BE2C (cell line): ENCODE measurements around the gene SGCA. TPM values are rescaled to one million over a fixed set of nuclear protein-coding genes. Genes with fewer than 3 reads are reported as not detected.
A peak's percentile ranks its signal among the peaks of the same experiment; 100 is the strongest.

ENCODE experiments used
- DNase-seq: peaks from one replicate; pipeline ENCODE4 v3.0.0-alpha.2; 2020
- H3K27me3 ChIP-seq: fragments of 250-450 bp; sonication (Bioruptor Pico); 2 replicates; pipeline ENCODE4 v1.5.1; 2020; ENCODE audit warnings: mild to moderate bottlenecking
- H3K36me3 ChIP-seq: fragments of 250-450 bp; sonication (Bioruptor Pico); 2 replicates; pipeline ENCODE4 v1.5.1; 2020; ENCODE audit warnings: mild to moderate bottlenecking
- H3K4me1 ChIP-seq: fragments of 250-450 bp; sonication (Bioruptor Pico); 2 replicates; pipeline ENCODE4 v1.5.1; 2020
- H3K4me3 ChIP-seq: 2 replicates; pipeline ENCODE4 v1.5.1; 2011; ENCODE audit warnings: low read depth, low read length
- H3K9me3 ChIP-seq: fragments of 250-450 bp; sonication (Bioruptor Pico); 2 replicates; pipeline ENCODE4 v1.5.1; 2020
- CTCF ChIP-seq: IDR thresholded peaks from 2 replicates; pipeline ENCODE4 v1.5.1; 2012; ENCODE audit warnings: mild to moderate bottlenecking, low read depth, low read length
- polyA plus RNA-seq: library from polyadenylated mRNA; unstranded; fragments of >200 nt; gene quantifications from one replicate; pipeline ENCODE4 v1.2.1, GENCODE V29; 2012; ENCODE audit warnings: low read depth, missing spikeins; ENCODE audit not compliant: insufficient read length, insufficient read depth

The SGCA gene
- 0.65 TPM for polyA plus RNA-seq

- Histone ChIP-seq H3K9me3 (no peaks in the 10 kb centered on the region), H3K27me3 (no peaks in the 10 kb centered on the region), H3K36me3 (no peaks in the 10 kb centered on the region), H3K4me3 (no peak within 1 kb of the TSS), H3K4me1 (peaks cover 4% of the 10 kb centered on the region; the same call in 1 of the 2 replicates)
- no peak for TF ChIP-seq CTCF
- no peak for DNase-seq
Observed at GRCh38 chr17:50165867-50166517, at the start of gene SGCA. Gene SGCA (plus strand): TSS chr17:50166005. CDS start chr17:50166041, 36 bp downstream.

GRCh38 chr17:50117202-50118051, 48.4 kb upstream of the SGCA start:
- TF ChIP-seq CTCF: peak; percentile 61
- peak; percentile 88 for DNase-seq
- 0 out of 2 replicates have a peak overlapping the region, but pooled peaks have one; percentile 11 for H3K4me3 ChIP-seq
- H3K36me3 ChIP-seq: no peaks in the 10 kb centered on the region
- no peaks in the 10 kb centered on the region for H3K9me3 ChIP-seq
- H3K27me3 ChIP-seq: no peaks in the 10 kb centered on the region
- peaks cover under 1% of the 10 kb centered on the region; the same call in 1 of the 2 replicates for H3K4me1 ChIP-seq

- no peak for DNase-seq
- 0 out of 2 replicates have a peak, but pooled peaks cover 2% of the 10 kb centered on the region for H3K4me1 ChIP-seq
- TF ChIP-seq CTCF: no peak
- no peaks in the 10 kb centered on the region for H3K9me3 ChIP-seq
- H3K27me3 ChIP-seq: no peaks in the 10 kb centered on the region
- H3K36me3 ChIP-seq: no peaks in the 10 kb centered on the region
- H3K4me3 ChIP-seq: no peak overlapping the region
Observed at GRCh38 chr17:50118076-50118827, 47.6 kb upstream of the SGCA start.

- H3K27me3 ChIP-seq: no peaks in the 10 kb centered on the region
- TF ChIP-seq CTCF: no peak
- 0 out of 2 replicates have a peak, but pooled peaks cover 7% of the 10 kb centered on the region for H3K4me1 ChIP-seq
- no peak for DNase-seq
- no peak overlapping the region for H3K4me3 ChIP-seq
- no peaks in the 10 kb centered on the region for H3K9me3 ChIP-seq
- H3K36me3 ChIP-seq: no peaks in the 10 kb centered on the region
Observed at GRCh38 chr17:50118828-50119218, 47.0 kb upstream of the SGCA start.

- Histone ChIP-seq H3K4me3 (no peak overlapping the region), H3K36me3 (no peaks in the 10 kb centered on the region), H3K9me3 (no peaks in the 10 kb centered on the region), H3K27me3 (no peaks in the 10 kb centered on the region), H3K4me1 (peaks cover 10% of the 10 kb centered on the region; the same call in 1 of the 2 replicates)
- no peak for TF ChIP-seq CTCF
- DNase-seq: no peak
Observed at GRCh38 chr17:50120475-50121253, 45.1 kb upstream of the SGCA start.
